DND-41 (cell line): ENCODE measurements around the gene NTN1.

Source experiments
- ATAC-seq: fragments of 200-7000 bp; cut with Tn5 transposase; 3 replicates; pipeline ENCODE4 v1.9.1; 2021; ENCODE audit warnings: low read depth; ENCODE audit not compliant: insufficient read depth
- DNase-seq: peaks from one replicate; pipeline ENCODE4 v3.0.0-alpha.2; 2020
- H2AFZ ChIP-seq: 2 replicates; pipeline ENCODE4 v1.6.0; 2012; ENCODE audit warnings: low read depth, low read length
- H3K27ac ChIP-seq: 2 replicates; pipeline ENCODE4 v1.5.1; 2012; ENCODE audit warnings: low read length, inconsistent platforms
- H3K27me3 ChIP-seq: fragments of 200-600 bp; sonication (generic); 2 replicates; pipeline ENCODE4 v1.6.0; 2012; ENCODE audit warnings: low read length, mild to moderate bottlenecking, inconsistent platforms; ENCODE audit not compliant: insufficient read depth, poor library complexity
- H3K36me3 ChIP-seq: 2 replicates; pipeline ENCODE4 v1.5.1; 2012; ENCODE audit warnings: low read length, inconsistent platforms; ENCODE audit not compliant: insufficient read depth
- H3K4me1 ChIP-seq: 2 replicates; pipeline ENCODE4 v1.5.1; 2012; ENCODE audit warnings: mild to moderate bottlenecking, low read length; ENCODE audit not compliant: insufficient read depth
- H3K4me2 ChIP-seq: 2 replicates; pipeline ENCODE4 v1.6.0; 2012; ENCODE audit warnings: mild to moderate bottlenecking, moderate library complexity, low read length, inconsistent platforms; ENCODE audit not compliant: insufficient read depth
- H3K4me3 ChIP-seq, 2 experiments: fragments of 200-600 bp in 1 of 2; shearing (Covaris generic) in 1 of 2; 2 replicates each; pipeline ENCODE4 v1.5.1; 2012 to 2016; ENCODE audit warnings: inconsistent platforms in 2 of 2, low read length in 2 of 2, mild to moderate bottlenecking in 2 of 2, low read depth in 1 of 2, moderate library complexity in 1 of 2
- H3K79me2 ChIP-seq: 2 replicates; pipeline ENCODE4 v1.6.0; 2012; ENCODE audit warnings: low read length, inconsistent platforms; ENCODE audit not compliant: insufficient read depth
- H3K9ac ChIP-seq: 2 replicates; pipeline ENCODE4 v1.6.0; 2012; ENCODE audit warnings: low read depth, mild to moderate bottlenecking, inconsistent platforms, low read length, moderate library complexity
- H3K9me3 ChIP-seq: 2 replicates; pipeline ENCODE4 v1.5.1; 2012; ENCODE audit warnings: low read length, moderate library complexity, mild to moderate bottlenecking, inconsistent platforms; ENCODE audit not compliant: insufficient read depth, severe bottlenecking
- H4K20me1 ChIP-seq: 2 replicates; pipeline ENCODE4 v1.6.0; 2012; ENCODE audit warnings: low read length; ENCODE audit not compliant: insufficient read depth
- CTCF ChIP-seq: IDR thresholded peaks from 2 replicates; pipeline ENCODE4 v1.5.1; 2012; ENCODE audit warnings: borderline replicate concordance, low read length, moderate library complexity, mild to moderate bottlenecking; ENCODE audit not compliant: poor library complexity, severe bottlenecking; ENCODE audit errors: extremely low read depth
- EZH2 ChIP-seq: IDR thresholded peaks from 3 replicates; pipeline ENCODE4 v1.6.1; 2012; ENCODE audit warnings: borderline replicate concordance, low read depth, mild to moderate bottlenecking, moderate library complexity, low read length, inconsistent platforms; ENCODE audit not compliant: severe bottlenecking

NTN1 gene

DNA sequence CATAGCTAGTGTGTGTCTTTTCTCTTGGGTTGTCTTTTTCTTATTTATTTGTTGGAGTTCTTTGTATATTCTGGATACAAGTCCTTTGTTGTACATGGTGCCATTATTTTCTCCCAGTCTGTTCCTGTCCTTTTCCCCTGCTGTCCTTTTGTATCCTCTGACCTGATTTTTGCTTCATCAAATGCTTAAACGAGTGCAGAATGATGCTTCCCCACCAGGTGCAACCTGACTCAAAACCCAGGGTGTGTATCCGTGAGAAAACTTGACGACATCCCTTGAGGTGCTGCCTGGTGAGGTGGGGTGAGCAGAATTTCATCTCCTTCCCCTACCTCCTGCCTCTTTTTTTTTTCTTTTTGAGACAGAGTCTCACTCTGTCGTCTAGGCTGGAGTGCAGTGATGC lies 88.6 kb downstream of the NTN1 start:
- Histone ChIP-seq H3K9me3 (no peaks in the 10 kb centered on the region), H3K4me1 (no peaks in the 10 kb centered on the region), H3K27ac (no peak overlapping the region), H3K79me2 (no peaks in the 10 kb centered on the region), H4K20me1 (no peaks in the 10 kb centered on the region), H2AFZ (no peak overlapping the region), H3K4me2 (no peak overlapping the region), H3K27me3 (no peaks in the 10 kb centered on the region), H3K9ac (no peak overlapping the region), H3K36me3 (no peaks in the 10 kb centered on the region), H3K4me3 (no peak overlapping the region)
- TF ChIP-seq EZH2 (no peak), CTCF (no peak)
- ATAC-seq: no peak
- no peak for DNase-seq

DNA sequence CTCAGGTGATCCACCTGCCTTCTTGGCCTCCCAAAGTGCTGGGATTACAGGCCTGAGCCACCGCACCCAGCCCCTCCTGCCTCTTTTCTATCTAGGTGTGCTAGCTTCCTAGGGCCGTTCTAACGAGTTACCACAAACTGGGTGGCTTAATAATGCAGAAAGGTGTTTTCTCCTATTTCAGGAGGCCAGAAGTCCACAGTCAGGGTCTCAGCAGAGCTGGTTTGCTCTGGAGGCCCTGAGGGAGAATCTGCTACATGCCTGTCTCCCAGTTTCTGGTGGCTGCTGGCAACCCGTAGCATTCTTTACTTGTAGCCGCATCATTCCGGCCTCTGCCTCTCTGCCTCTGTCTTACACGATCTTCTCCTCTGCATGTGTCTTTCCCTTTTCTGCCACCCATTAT lies 89.2 kb downstream of the NTN1 start:
- Histone ChIP-seq H3K36me3 (no peaks in the 10 kb centered on the region), H3K4me1 (no peaks in the 10 kb centered on the region), H4K20me1 (no peaks in the 10 kb centered on the region), H3K9me3 (no peaks in the 10 kb centered on the region), H3K9ac (no peak overlapping the region), H3K79me2 (no peaks in the 10 kb centered on the region), H3K4me2 (no peak overlapping the region), H2AFZ (no peak overlapping the region), H3K27me3 (no peaks in the 10 kb centered on the region), H3K4me3 (no peak overlapping the region), H3K27ac (no peak overlapping the region)
- no peak for DNase-seq
- TF ChIP-seq CTCF (no peak), EZH2 (no peak)
- no peak for ATAC-seq

DNA sequence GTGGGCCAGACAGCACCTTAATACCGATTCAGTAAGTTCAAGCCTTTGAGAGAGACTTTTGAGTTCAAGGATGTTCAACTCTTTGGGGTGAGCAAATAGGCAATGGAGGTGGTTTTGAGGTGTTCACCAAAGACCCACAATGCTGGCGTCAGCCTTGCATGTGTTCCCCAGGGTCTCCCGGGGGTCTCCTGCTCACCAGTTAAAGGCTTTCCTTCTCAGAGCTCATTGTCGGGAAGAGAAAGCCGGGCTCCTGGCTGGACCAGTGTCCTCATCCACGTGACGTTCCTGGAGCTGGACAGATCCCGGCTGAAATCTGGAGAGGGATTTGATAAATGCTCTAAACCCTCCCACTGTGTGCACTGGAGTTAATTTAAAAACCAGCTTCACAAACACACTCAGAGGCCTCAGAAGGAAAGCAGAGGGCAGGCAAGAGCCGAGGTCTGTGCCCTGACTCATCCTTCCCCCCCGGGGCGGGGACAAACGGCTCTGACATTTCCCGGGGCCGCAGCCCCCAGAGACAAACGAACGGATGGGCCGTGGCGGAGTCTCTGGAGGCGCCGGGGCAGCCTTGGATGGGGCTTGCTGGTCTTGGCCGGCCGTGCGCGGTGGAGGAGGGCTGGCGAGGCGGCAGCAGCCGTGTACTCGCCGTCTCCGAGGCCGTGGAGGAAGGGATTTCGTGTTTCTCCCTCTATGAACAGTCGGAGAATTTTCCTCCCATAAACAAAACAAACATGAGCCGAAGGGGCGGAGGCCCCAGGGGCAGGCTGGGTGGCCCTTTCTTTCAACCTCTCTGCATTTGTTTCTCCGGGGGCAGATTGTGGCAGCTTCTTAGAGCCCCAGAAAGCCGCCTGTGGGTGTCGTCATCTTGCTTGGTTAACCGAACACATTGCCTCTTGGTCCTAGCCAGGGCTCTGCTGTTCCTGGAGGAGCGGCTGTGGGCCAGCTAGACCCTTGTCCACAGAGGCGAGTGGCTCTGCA lies 94.2 kb downstream of the NTN1 start:
- H3K36me3 ChIP-seq: no peaks in the 10 kb centered on the region

More for the DNA sequence above, 94.2 kb downstream of the NTN1 start:
- ATAC-seq (no peak), DNase-seq (no peak)
- no peaks in the 10 kb centered on the region for H3K9me3 ChIP-seq
- H3K9ac ChIP-seq: no peak overlapping the region
- no peaks in the 10 kb centered on the region for H3K79me2 ChIP-seq
- no peak for TF ChIP-seq EZH2
- no peak for TF ChIP-seq CTCF
- no peak overlapping the region for H2AFZ ChIP-seq
- no peak overlapping the region for H3K4me3 ChIP-seq
- no peaks in the 10 kb centered on the region for H4K20me1 ChIP-seq
- no peak overlapping the region for H3K27ac ChIP-seq
- no peak overlapping the region for H3K4me2 ChIP-seq
- no peaks in the 10 kb centered on the region for H3K27me3 ChIP-seq
- H3K4me1 ChIP-seq: no peaks in the 10 kb centered on the region
